Activated B cell treated with CpG ODN at 0.5 μM for 24 hours (primary cell): ENCODE data around the gene PPP1R7. TPM values are rescaled to one million over a fixed set of nuclear protein-coding genes. Genes with fewer than 3 reads are reported as not detected.

Experiments
- ATAC-seq: fragments of 200-7000 bp; cut with Tn5 transposase; one replicate; pipeline ENCODE4 v1.10.0; 2021; ENCODE audit warnings: low read depth, mild to moderate bottlenecking, moderate library complexity
- CTCF ChIA-PET: fragments of 350-600 bp; sonication (Branson Sonifier 250); formaldehyde crosslinking; loops from one replicate; lab custom pipeline; 2021; ENCODE audit warnings: antibody characterized with exemption; lab: Charles Lee
- POLR2A ChIA-PET: fragments of 350-600 bp; sonication (Branson Sonifier 250); formaldehyde crosslinking; loops from one replicate; lab custom pipeline; 2021; ENCODE audit warnings: antibody characterized with exemption; lab: Charles Lee
- DNase-seq: peaks from one replicate; pipeline ENCODE4 v3.0.0; 2022
- H3K27ac Mint-ChIP-seq: one replicate; pipeline ENCODE4 v1.8.0; 2020; ENCODE audit warnings: mixed read lengths
- H3K27me3 Mint-ChIP-seq: one replicate; pipeline ENCODE4 v1.8.0; 2021; ENCODE audit warnings: mixed read lengths
- H3K36me3 Mint-ChIP-seq: one replicate; pipeline ENCODE4 v1.8.0; 2021; ENCODE audit warnings: low read depth, mixed read lengths
- H3K4me1 Mint-ChIP-seq: one replicate; pipeline ENCODE4 v1.8.0; 2021; ENCODE audit warnings: mixed read lengths
- H3K4me3 Mint-ChIP-seq: one replicate; pipeline ENCODE4 v1.8.0; 2020; ENCODE audit warnings: mild to moderate bottlenecking, mixed read lengths
- H3K9me3 Mint-ChIP-seq: one replicate; pipeline ENCODE4 v1.8.0; 2020; ENCODE audit warnings: mixed read lengths
- CTCF ChIP-seq: fragments of 200-600 bp; IDR thresholded peaks from one replicate; pipeline ENCODE4 v1.8.0; 2022; ENCODE audit warnings: antibody characterized with exemption, mild to moderate bottlenecking
- intact Hi-C: fragments of 100-400 bp; cut with micrococcal nuclease; formaldehyde crosslinking; loops from one replicate; pipeline ENCODE4 v1.15.1; 2024
- total RNA-seq: library from RNA; stranded (reverse); gene quantifications from 2 replicates; pipeline ENCODE4 v1.2.3, GENCODE V29; 2022

The PPP1R7 gene
- total RNA-seq, 1 donor from 2014 or later = 72.0 TPM

GRCh38 chr2:241187918-241188234 lies 37.6 kb downstream of the PPP1R7 start:
- intact Hi-C loops = no loop called here
- CTCF ChIA-PET = no interaction called here
- H3K36me3 Mint-ChIP-seq = peaks cover 9% of the 10 kb centered on the region
- no peaks in the 10 kb centered on the region for H3K9me3 Mint-ChIP-seq
- no peak overlapping the region for H3K27ac Mint-ChIP-seq
- H3K4me1 Mint-ChIP-seq = peaks cover 9% of the 10 kb centered on the region
- peak overlapping the region; percentile 53 for H3K4me3 Mint-ChIP-seq
- no peak for ATAC-seq
- POLR2A ChIA-PET = no interaction called here
- DNase-seq = no peak
- no peak for TF ChIP-seq CTCF
- H3K27me3 Mint-ChIP-seq = no peaks in the 10 kb centered on the region

- DNase-seq (no peak), ATAC-seq (peak; percentile 69)
- Mint-ChIP-seq H3K27me3 (no peaks in the 10 kb centered on the region), H3K36me3 (peaks cover 5% of the 10 kb centered on the region), H3K27ac (no peak within 1 kb of the TSS), H3K4me1 (peaks cover 9% of the 10 kb centered on the region), H3K4me3 (peak within 1 kb of the TSS; percentile 53), H3K9me3 (no peaks in the 10 kb centered on the region)
- TF ChIP-seq CTCF = no peak
- CTCF ChIA-PET = interaction anchor here (0.6 kb wide), 1 partner anchor 392 kb away, joined by 3 read pairs; no protein-coding TSS in a partner anchor
- intact Hi-C loops = no loop called here
- POLR2A ChIA-PET = no interaction called here
Measured at GRCh38 chr2:241188361-241189092, 38.3 kb downstream of the PPP1R7 start, which contains the start of gene ANO7. Gene ANO7, plus strand, starts transcription at chr2:241188677. Its CDS starts 1,387 bp downstream, at chr2:241190064.

- Mint-ChIP-seq H3K27me3 (no peaks in the 10 kb centered on the region), H3K4me3 (no peak overlapping the region), H3K36me3 (peaks cover 1% of the 10 kb centered on the region), H3K9me3 (no peaks in the 10 kb centered on the region), H3K4me1 (peaks cover 9% of the 10 kb centered on the region), H3K27ac (no peak overlapping the region)
- no peak for TF ChIP-seq CTCF
- DNase-seq = no peak
- ChIA-PET POLR2A (no interaction called here), CTCF (interaction anchor here (0.6 kb wide), 1 partner anchor 392 kb away, joined by 3 read pairs; no protein-coding TSS in a partner anchor)
- intact Hi-C loops = no loop called here
- ATAC-seq = no peak
Measured at GRCh38 chr2:241189093-241189855, 39.0 kb downstream of the PPP1R7 start.

GRCh38 chr2:241189856-241190201 lies 39.6 kb downstream of the PPP1R7 start:
- no peak for TF ChIP-seq CTCF
- ATAC-seq (no peak), DNase-seq (no peak)
- no peak overlapping the region for H3K27ac Mint-ChIP-seq
- H3K9me3 Mint-ChIP-seq = no peaks in the 10 kb centered on the region
- POLR2A ChIA-PET = no interaction called here
- H3K4me3 Mint-ChIP-seq = no peak overlapping the region
- CTCF ChIA-PET = no interaction called here
- H3K27me3 Mint-ChIP-seq = no peaks in the 10 kb centered on the region
- intact Hi-C loops = no loop called here
- H3K36me3 Mint-ChIP-seq = peaks cover 1% of the 10 kb centered on the region
- peaks cover 9% of the 10 kb centered on the region for H3K4me1 Mint-ChIP-seq

GRCh38 chr2:241190291-241190981 lies 40.2 kb downstream of the PPP1R7 start:
- ChIA-PET POLR2A (no interaction called here), CTCF (no interaction called here)
- H3K4me1 Mint-ChIP-seq = peaks cover 9% of the 10 kb centered on the region
- intact Hi-C loops = no loop called here
- ATAC-seq = no peak
- no peak for TF ChIP-seq CTCF
- no peaks in the 10 kb centered on the region for H3K9me3 Mint-ChIP-seq
- DNase-seq = no peak
- H3K27ac Mint-ChIP-seq = no peak overlapping the region
- H3K36me3 Mint-ChIP-seq = no peaks in the 10 kb centered on the region
- no peaks in the 10 kb centered on the region for H3K27me3 Mint-ChIP-seq
- no peak overlapping the region for H3K4me3 Mint-ChIP-seq
